CD4-positive, alpha-beta memory T cell (primary cell): ENCODE results near the gene GRM5. TPM values are rescaled to one million over a fixed set of nuclear protein-coding genes. Genes with fewer than 3 reads are reported as not detected.

Source experiments
- CTCF ChIA-PET: fragments of 350-600 bp; sonication (Branson Sonifier 250); formaldehyde crosslinking; loops from one replicate; lab custom pipeline; 2021; ENCODE audit warnings: inconsistent platforms; ENCODE audit not compliant: partially characterized antibody; lab: Charles Lee
- POLR2A ChIA-PET: fragments of 350-600 bp; sonication (Branson Sonifier 250); formaldehyde crosslinking; loops from one replicate; lab custom pipeline; 2021; ENCODE audit not compliant: partially characterized antibody; lab: Charles Lee
- DNase-seq, 5 donors: peaks; one replicate each; pipeline versions ENCODE4 v3.0.0 to v3.0.0-alpha.2; 2020 to 2022; ENCODE audit warnings: mixed read lengths in 1 of 5
- H3K27ac ChIP-seq: one replicate; pipeline ENCODE4 v1.7.0; 2013; ENCODE audit warnings: low read depth, low read length
- H3K27me3 ChIP-seq: 2 replicates; pipeline ENCODE4 v1.7.0; 2013; ENCODE audit warnings: mild to moderate bottlenecking, low read length, moderate library complexity; ENCODE audit not compliant: insufficient read depth
- H3K36me3 ChIP-seq: 2 replicates; pipeline ENCODE4 v1.7.0; 2013; ENCODE audit warnings: mild to moderate bottlenecking, low read length, moderate library complexity; ENCODE audit not compliant: insufficient read depth
- H3K4me1 ChIP-seq: 2 replicates; pipeline ENCODE4 v1.7.0; 2013; ENCODE audit warnings: mild to moderate bottlenecking, low read length, moderate library complexity; ENCODE audit not compliant: insufficient read depth
- H3K4me3 ChIP-seq, 2 donors: one replicate each; pipeline ENCODE4 v1.7.0; 2013; ENCODE audit warnings: low read length in 2 of 2, mild to moderate bottlenecking in 1 of 2
- H3K9me3 ChIP-seq, 2 donors: one replicate each; pipeline ENCODE4 v1.7.0; 2013; ENCODE audit warnings: low read length in 2 of 2, control low read depth in 1 of 2; ENCODE audit not compliant: control insufficient read depth in 1 of 2
- H3K27ac Mint-ChIP-seq, 7 donors: one replicate each; pipeline ENCODE4 v1.8.0; 2020 to 2021; ENCODE audit warnings: mixed read lengths in 7 of 7, mild to moderate bottlenecking in 6 of 7, inconsistent platforms in 3 of 7, moderate library complexity in 3 of 7
- H3K27me3 Mint-ChIP-seq, 2 donors: one replicate each; pipeline ENCODE4 v1.8.0; 2020 to 2021; ENCODE audit warnings: mixed read lengths in 2 of 2
- H3K36me3 Mint-ChIP-seq, 2 donors: one replicate each; pipeline ENCODE4 v1.8.0; 2020 to 2021; ENCODE audit warnings: mixed read lengths in 2 of 2, inconsistent platforms in 1 of 2, mild to moderate bottlenecking in 1 of 2
- H3K4me1 Mint-ChIP-seq, 4 donors: one replicate each; pipeline ENCODE4 v1.8.0; 2020 to 2021; ENCODE audit warnings: mixed read lengths in 4 of 4, mild to moderate bottlenecking in 1 of 4
- H3K4me3 Mint-ChIP-seq, 8 donors: one replicate each; pipeline ENCODE4 v1.8.0; 2020 to 2021; ENCODE audit warnings: mixed read lengths in 8 of 8, mild to moderate bottlenecking in 7 of 8, moderate library complexity in 6 of 8, inconsistent platforms in 3 of 8
- H3K9me3 Mint-ChIP-seq, 8 donors: one replicate each; pipeline ENCODE4 v1.8.0; 2020 to 2021; ENCODE audit warnings: mixed read lengths in 8 of 8, mild to moderate bottlenecking in 5 of 8, inconsistent platforms in 3 of 8, moderate library complexity in 1 of 8
- intact Hi-C: fragments of 100-400 bp; cut with micrococcal nuclease; formaldehyde crosslinking; loops from one replicate; pipeline ENCODE4 v1.15.1; 2023
- polyA plus RNA-seq, 2 donors: library from polyadenylated mRNA; unstranded; fragments of 300-500 nt; fragmentation: Illumina TruSeq; gene quantifications; one replicate each; pipeline ENCODE4 v1.2.3, GENCODE V29; 2021
- total RNA-seq, 2 experiments: library from RNA; stranded (reverse); gene quantifications; one replicate each; pipeline ENCODE4 v1.2.3, GENCODE V29; 2021

GRM5 gene
- total and polyA plus RNA-seq, 4 experiments from 2014 or later = not detected

DNA sequence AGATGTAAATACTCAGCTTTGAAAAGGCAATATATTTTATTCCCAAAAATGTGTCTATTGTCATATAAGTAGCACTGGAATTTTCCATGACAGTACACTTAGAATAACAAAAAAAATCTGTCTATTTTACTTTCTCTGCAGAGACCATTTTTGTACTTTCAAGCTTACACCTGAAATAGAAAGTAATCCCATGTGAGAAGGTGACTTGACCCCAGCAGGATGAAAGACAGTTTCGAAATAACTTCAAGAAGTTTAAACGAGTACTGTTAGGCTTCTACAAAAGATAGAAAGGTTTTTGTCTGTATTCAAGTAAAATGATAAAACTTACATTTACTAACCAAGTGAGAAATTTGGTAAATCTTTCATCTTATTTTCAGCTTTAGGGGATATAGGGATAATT, 468.4 kb downstream of the GRM5 start:
- intact Hi-C loops = no loop called here

GRCh38 chr11:88596786-88597185, 469.0 kb downstream of the GRM5 start:
- CTCF ChIA-PET = interaction anchor here (1.0 kb wide), 1 partner anchor 33 kb away, joined by 3 read pairs; no protein-coding TSS in a partner anchor
- Mint-ChIP-seq H3K4me3 (no peak overlapping the region), H3K9me3 (no peaks in the 10 kb centered on the region), H3K4me1 (peaks cover 0 to 6% (median 2%) of the 10 kb centered on the region in 4 donors), H3K27me3 (peaks cover 0 to 1% of the 10 kb centered on the region in 2 donors), H3K36me3 (no peaks in the 10 kb centered on the region), H3K27ac (no peak overlapping the region)
- Histone ChIP-seq H3K27ac (no peak overlapping the region), H3K36me3 (no peaks in the 10 kb centered on the region), H3K27me3 (no peaks in the 10 kb centered on the region), H3K4me3 (no peak overlapping the region), H3K9me3 (no peaks in the 10 kb centered on the region), H3K4me1 (no peaks in the 10 kb centered on the region)
- intact Hi-C loops = no loop called here
- POLR2A ChIA-PET = no interaction called here
- no peak for DNase-seq

More for the DNA sequence above, 468.4 kb downstream of the GRM5 start:
- no peak overlapping the region for H3K27ac ChIP-seq
- no peak overlapping the region for H3K4me3 ChIP-seq
- Mint-ChIP-seq H3K27ac (no peak overlapping the region), H3K4me3 (no peak overlapping the region), H3K36me3 (no peaks in the 10 kb centered on the region), H3K27me3 (peaks cover 0 to 1% of the 10 kb centered on the region in 2 donors), H3K4me1 (peaks cover 0 to 6% (median 2%) of the 10 kb centered on the region in 4 donors), H3K9me3 (no peaks in the 10 kb centered on the region)
- H3K36me3 ChIP-seq = no peaks in the 10 kb centered on the region
- ChIA-PET POLR2A (no interaction called here), CTCF (interaction anchor here (1.0 kb wide), 1 partner anchor 33 kb away, joined by 3 read pairs; no protein-coding TSS in a partner anchor)
- no peaks in the 10 kb centered on the region for H3K27me3 ChIP-seq
- H3K4me1 ChIP-seq = no peaks in the 10 kb centered on the region
- DNase-seq = no peak
- no peaks in the 10 kb centered on the region for H3K9me3 ChIP-seq

DNA sequence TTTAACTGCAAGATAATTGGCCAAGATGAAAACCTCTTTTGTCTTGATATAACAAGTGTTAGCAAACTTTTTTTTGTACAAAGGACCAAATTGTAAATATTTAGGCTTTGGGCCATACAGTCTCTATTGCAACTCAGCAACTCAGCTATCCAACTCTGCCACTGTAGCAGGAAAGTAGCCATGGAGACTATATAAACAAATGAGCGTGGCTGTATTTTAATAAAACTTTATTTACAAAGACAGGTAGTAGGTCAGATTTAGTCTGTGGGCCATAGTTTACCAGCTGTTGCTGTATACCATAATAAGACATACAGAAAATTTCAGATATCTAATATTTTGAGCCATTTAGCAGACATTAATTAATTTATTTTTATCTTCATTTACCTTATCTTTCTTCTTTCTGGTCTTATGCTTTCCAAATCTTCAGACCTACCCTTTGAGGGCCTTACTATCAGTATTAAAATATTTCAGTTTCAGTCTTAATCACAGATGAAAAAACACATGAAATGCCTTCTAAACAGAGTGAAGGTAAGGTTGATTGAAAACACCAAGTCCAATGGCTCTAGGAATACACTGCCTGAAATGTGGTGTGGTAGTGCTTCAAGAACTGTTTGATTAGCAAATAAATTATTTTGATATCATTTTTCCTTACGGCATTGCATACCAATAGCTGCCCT, 471.4 kb downstream of the GRM5 start:
- Mint-ChIP-seq H3K9me3 (no peaks in the 10 kb centered on the region), H3K4me1 (peaks cover 0 to 6% (median 2%) of the 10 kb centered on the region in 4 donors), H3K27ac (no peak overlapping the region), H3K36me3 (no peaks in the 10 kb centered on the region), H3K27me3 (peaks cover 0 to 1% of the 10 kb centered on the region in 2 donors), H3K4me3 (no peak overlapping the region)
- ChIA-PET POLR2A (no interaction called here), CTCF (no interaction called here)
- DNase-seq = no peak
- no peaks in the 10 kb centered on the region for H3K27me3 ChIP-seq
- H3K4me3 ChIP-seq = no peak overlapping the region
- no peaks in the 10 kb centered on the region for H3K36me3 ChIP-seq
- H3K27ac ChIP-seq = no peak overlapping the region
- intact Hi-C loops = no loop called here
- H3K9me3 ChIP-seq = no peaks in the 10 kb centered on the region
- H3K4me1 ChIP-seq = no peaks in the 10 kb centered on the region

DNA sequence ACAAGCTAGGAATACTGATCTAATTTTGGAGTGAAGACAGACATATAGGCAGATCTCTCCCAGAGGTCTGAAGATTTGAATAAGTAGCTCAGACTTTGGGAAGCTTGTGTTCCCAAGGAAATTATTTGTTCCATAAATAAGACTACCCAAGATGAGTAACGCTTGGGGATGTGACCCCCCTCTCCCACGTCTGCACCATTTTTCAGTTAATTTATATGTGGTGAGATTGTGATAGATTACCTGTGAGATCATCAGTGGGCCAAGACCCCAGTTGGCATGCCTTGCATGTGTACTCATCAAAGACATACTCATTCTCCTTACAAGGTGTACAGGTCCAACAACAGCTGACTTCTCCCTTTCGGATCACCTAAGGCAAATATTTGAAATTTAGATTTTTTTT, 475.4 kb downstream of the GRM5 start:
- Mint-ChIP-seq H3K4me3 (no peak overlapping the region), H3K27ac (no peak overlapping the region), H3K9me3 (no peaks in the 10 kb centered on the region), H3K4me1 (peaks cover 0 to 4% (median 2%) of the 10 kb centered on the region in 4 donors), H3K36me3 (no peaks in the 10 kb centered on the region), H3K27me3 (peaks cover 0 to 4% of the 10 kb centered on the region in 2 donors)
- Histone ChIP-seq H3K9me3 (no peaks in the 10 kb centered on the region), H3K27me3 (no peaks in the 10 kb centered on the region), H3K4me3 (no peak overlapping the region), H3K27ac (no peak overlapping the region), H3K4me1 (no peaks in the 10 kb centered on the region), H3K36me3 (no peaks in the 10 kb centered on the region)
- intact Hi-C loops = no loop called here
- DNase-seq = no peak
- CTCF ChIA-PET = no interaction called here
- POLR2A ChIA-PET = no interaction called here

- no peak for DNase-seq
- Histone ChIP-seq H3K4me3 (no peak overlapping the region), H3K27me3 (no peaks in the 10 kb centered on the region), H3K27ac (no peak overlapping the region), H3K9me3 (no peaks in the 10 kb centered on the region), H3K4me1 (no peaks in the 10 kb centered on the region), H3K36me3 (no peaks in the 10 kb centered on the region)
- Mint-ChIP-seq H3K9me3 (no peaks in the 10 kb centered on the region), H3K27ac (no peak overlapping the region), H3K4me3 (no peak overlapping the region), H3K36me3 (no peaks in the 10 kb centered on the region), H3K4me1 (peaks cover 0 to 4% (median 2%) of the 10 kb centered on the region in 4 donors), H3K27me3 (peaks cover 6 to 14% of the 10 kb centered on the region in 2 donors)
- ChIA-PET POLR2A (no interaction called here), CTCF (interaction anchor here (0.8 to 0.9 kb wide), 2 partner anchors 30 to 40 kb away, joined by 3 read pairs; no protein-coding TSS in a partner anchor)
- intact Hi-C loops = no loop called here
Measured at GRCh38 chr11:88583251-88583650, 482.5 kb downstream of the GRM5 start.

DNA sequence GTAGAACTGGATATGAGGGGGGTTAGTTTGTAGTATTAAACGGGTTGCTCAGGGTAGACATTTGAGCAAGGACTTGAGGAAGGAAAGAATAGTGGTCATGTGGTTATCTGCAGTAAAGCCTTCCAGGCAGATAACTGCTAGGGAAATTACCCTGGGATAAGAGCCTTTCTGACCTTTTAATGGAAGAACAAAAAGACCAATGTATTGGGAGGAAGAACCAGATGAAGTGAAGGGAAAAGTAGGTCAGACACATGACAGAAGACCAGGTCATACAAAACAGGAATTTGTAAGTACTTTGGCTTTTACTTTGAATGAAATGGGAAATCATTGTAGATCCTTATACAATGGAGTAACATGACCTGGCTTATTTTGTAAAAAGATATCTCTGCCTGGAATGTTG, 486.3 kb downstream of the GRM5 start:
- H3K27ac Mint-ChIP-seq = no peak overlapping the region
- POLR2A ChIA-PET = no interaction called here
- CTCF ChIA-PET = no interaction called here
- no peak overlapping the region for H3K4me3 Mint-ChIP-seq
- no peak for DNase-seq
- Histone ChIP-seq H3K27ac (no peak overlapping the region), H3K36me3 (no peaks in the 10 kb centered on the region), H3K9me3 (no peaks in the 10 kb centered on the region), H3K4me1 (no peaks in the 10 kb centered on the region), H3K4me3 (no peak overlapping the region), H3K27me3 (no peaks in the 10 kb centered on the region)
- no peaks in the 10 kb centered on the region for H3K36me3 Mint-ChIP-seq
- intact Hi-C loops = no loop called here
- H3K9me3 Mint-ChIP-seq = no peaks in the 10 kb centered on the region
- H3K27me3 Mint-ChIP-seq = peaks cover 10 to 13% of the 10 kb centered on the region in 2 donors
- H3K4me1 Mint-ChIP-seq = no peaks in the 10 kb centered on the region

GRCh38 chr11:88576741-88577140, 489.0 kb downstream of the GRM5 start:
- Mint-ChIP-seq H3K4me3 (no peak overlapping the region), H3K27me3 (peaks cover 7 to 9% of the 10 kb centered on the region in 2 donors)
- CTCF ChIA-PET = no interaction called here

More at GRCh38 chr11:88576741-88577140, 489.0 kb downstream of the GRM5 start:
- Histone ChIP-seq H3K27me3 (no peaks in the 10 kb centered on the region), H3K36me3 (no peaks in the 10 kb centered on the region), H3K27ac (no peak overlapping the region), H3K4me3 (no peak overlapping the region), H3K9me3 (no peaks in the 10 kb centered on the region), H3K4me1 (no peaks in the 10 kb centered on the region)
- POLR2A ChIA-PET = no interaction called here
- Mint-ChIP-seq H3K27ac (no peak overlapping the region), H3K4me1 (no peaks in the 10 kb centered on the region), H3K36me3 (no peaks in the 10 kb centered on the region), H3K9me3 (no peaks in the 10 kb centered on the region)
- no peak for DNase-seq
- intact Hi-C loops = no loop called here
